Stimulated activated naive CD4-positive, alpha-beta T cell treated with Interleukin-2 at 50 U/mL for 16 hours (primary cell): ENCODE results near the gene CEACAM7.
"Not testable (repeated sequence)": the region's sequence is repeated elsewhere in the genome, so short reads cannot be mapped to it uniquely, and the experiment has no call there.

Experiments used
- DNase-seq: peaks from one replicate; lab custom pipeline; 2025; lab: John Stamatoyannopoulos, UW

Gene CEACAM7

DNA sequence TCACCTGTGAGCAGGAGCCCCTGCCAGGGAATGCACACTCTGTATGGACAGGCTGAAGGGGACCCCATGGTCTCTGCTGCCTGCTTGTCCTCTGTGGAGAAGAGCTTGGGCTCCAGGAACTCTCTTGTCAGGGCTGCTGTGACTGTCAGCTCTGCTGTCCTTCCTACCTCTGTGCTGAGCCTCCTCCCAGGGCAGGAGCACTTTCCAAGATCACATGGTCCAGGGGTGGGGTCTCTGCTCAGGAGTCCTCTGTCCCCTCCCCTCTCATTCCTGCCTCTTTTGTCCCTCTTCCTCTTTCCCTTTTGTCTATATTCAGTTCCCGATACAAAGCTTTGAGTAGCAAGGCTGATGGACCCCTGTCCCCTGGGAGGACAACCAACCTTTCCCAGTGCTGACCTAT, at the start of gene CEACAM7:
Gene CEACAM7, minus strand, starts transcription at position 173 of the 400 bp plus-strand sequence. Its CDS starts 105 bp downstream, at position 68.
- no peak for DNase-seq

DNA sequence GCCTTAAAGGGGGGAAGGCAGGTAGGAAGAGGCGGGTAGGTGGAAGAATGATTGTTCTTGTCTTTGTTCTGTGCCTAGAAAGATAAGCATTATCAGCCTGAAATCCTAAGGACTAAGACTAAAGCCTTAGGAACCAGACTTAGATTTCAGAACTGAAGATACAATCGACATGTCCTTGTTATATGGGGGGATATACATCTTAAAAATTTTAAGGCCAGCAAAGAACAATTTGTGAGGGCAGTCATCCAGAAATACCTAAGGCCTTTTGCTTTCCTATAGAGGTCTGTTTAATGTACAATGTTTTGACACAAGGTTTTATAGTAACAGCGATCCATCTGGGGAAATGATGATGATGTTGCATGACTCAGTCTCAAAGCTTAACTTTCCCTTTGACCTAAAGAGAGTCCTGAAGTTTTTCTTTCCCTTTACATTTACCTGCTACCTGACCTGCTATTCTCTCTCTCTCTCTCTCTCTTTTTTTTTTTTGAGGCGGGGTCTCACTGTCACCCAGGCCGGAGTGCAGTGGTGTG, 47.1 kb upstream of the CEACAM7 start:
- DNase-seq = no peak

DNA sequence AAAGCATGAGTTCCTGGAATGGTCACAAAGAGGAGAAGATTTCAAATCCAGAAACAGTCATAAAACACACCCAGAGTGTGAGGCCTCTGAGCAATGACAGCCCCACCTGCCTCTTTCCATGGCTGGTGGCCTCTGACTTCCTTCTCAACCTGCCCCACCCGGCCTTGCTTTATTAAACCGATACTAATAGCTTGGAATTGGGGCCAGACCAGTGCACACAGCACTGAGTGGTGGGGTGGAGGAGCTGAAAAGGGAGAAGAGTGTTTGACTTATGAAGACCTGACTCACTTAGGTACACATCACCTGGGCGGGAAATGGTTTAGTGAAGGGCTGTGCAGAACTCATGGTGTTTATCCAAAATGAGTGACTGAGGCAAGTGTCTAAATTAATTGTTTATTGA, 46.5 kb upstream of the CEACAM7 start:
- no peak for DNase-seq

GRCh38 chr19:41734156-41734555, 46.1 kb upstream of the CEACAM7 start:
- no peak for DNase-seq

DNA sequence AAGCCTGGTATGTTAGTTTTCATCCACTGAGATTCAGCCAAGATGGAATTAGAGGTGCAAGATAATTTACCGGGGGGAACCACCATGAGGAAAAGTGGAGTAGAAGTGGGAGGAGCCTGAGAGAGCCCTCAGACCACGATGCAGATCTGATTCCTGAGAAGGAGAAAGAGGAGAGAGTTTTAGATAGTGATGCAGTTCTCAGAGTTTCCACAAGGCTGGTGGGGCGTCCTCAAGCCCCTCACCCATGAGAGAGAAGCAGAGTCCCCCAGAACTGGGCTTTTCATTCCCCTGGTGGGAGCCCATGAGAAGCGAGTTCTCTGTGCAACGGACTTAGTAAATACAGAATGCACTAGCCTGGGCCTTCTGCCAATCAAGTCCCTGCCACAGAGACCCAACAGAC, 38.4 kb upstream of the CEACAM7 start:
- DNase-seq = no peak

DNA sequence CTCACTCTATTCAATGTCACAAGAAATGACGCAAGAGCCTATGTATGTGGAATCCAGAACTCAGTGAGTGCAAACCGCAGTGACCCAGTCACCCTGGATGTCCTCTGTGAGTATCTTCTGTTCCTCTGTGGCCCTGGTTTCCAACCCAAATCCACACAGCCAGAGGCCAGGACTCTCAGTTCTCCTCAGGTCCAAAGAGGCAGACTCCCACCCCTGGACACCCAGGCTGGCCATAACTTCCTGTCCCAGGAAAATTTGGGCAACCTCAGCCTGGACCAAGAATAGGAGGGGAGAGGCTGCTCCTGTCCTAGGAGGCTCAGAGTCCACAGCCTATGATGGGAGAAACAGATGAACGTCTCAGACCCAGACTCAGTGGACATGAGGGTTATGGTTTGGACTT, 32.0 kb upstream of the CEACAM7 start:
- DNase-seq = no peak

GRCh38 chr19:41718761-41719160, 30.7 kb upstream of the CEACAM7 start:
- DNase-seq = no peak

GRCh38 chr19:41714598-41714997, 26.5 kb upstream of the CEACAM7 start:
- no peak for DNase-seq

DNA sequence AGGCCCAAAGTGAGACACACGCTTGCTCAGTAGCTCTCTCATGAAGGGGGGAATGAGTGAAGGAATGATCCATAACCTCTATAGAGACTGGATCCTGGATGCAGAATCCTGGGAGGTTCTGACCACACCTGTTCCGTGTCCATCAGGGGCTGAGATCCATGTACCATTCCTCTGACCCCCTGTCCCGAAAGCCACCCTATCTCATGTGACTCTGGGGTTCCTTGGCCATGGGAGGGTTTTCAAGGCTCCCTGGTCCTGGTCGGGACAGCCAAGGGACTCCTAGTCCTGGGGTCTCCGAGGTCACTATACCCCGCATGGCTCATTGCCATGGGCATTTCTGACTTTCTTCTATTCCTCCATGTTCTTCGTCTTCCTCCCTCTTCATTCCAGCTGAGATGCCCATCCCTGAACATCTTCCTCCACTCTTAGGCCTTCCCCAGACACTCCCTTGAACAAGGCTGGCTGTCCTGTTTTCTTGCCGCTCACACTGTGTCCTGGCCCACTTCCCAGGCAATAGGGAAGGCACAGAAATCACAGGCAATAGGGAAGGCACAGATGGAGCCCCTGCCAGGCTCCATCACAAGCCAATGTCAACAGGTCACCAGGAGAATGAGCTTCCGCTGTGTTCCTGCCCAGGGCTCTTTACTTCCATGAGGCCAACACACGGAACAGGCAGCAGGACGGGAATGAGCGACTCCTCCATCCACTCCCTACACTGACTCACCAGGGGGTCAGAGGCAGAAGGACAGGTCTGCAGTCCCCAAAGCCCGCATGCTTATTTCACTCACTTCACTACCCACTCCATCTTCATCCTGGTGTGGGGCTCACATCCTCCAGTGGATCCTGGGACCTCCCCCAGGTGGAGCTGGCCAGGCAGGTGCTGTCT, 23.5 kb upstream of the CEACAM7 start:
- DNase-seq = no peak

DNA sequence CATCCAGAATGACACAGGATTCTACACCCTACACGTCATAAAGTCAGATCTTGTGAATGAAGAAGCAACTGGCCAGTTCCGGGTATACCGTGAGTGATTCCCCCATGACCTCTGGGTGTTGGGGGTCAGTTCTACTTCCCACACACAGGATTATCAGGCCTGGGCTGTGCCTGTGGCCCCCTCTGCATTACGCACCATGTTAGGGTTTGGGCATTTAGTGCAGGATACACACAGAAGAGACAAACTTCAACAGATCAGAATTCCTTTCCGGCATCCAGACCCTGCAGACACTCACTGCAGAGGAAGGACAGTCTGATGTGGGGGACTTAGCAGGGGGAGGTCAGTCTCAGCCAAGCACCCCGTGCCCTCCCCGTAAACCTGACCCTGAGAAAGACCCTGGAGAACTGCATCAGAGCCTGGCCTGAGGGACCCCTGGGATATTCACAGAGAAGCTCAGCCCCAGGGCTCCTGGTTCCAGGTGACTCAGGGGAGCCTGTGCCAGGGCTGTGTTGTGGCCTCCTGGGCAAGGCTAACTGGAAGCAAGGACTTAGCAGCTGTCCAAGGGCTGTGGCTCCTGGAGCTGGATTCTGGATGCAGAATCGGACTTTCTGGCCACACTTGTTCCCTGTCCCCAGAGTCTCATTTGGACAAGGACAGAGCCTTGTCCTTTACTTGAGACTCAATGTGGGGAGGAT, 22.0 kb upstream of the CEACAM7 start:
- DNase-seq = no peak

DNA sequence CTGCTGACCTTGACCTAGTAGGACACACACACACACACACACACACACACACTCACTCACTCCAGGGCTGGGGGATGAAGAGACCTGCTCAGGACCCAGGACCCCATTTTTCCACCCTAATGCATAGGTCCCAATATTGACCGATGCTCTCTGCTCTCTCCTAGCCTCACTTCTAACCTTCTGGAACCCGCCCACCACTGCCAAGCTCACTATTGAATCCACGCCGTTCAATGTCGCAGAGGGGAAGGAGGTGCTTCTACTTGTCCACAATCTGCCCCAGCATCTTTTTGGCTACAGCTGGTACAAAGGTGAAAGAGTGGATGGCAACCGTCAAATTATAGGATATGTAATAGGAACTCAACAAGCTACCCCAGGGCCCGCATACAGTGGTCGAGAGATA, 21.4 kb upstream of the CEACAM7 start:
- DNase-seq = not testable (repeated sequence)

GRCh38 chr19:41708481-41708880, 20.4 kb upstream of the CEACAM7 start, which contains the start of gene CEACAM5:
Gene CEACAM5, plus strand, starts transcription at chr19:41708626. Its CDS starts 106 bp downstream, at chr19:41708732.
- DNase-seq = no peak

DNA sequence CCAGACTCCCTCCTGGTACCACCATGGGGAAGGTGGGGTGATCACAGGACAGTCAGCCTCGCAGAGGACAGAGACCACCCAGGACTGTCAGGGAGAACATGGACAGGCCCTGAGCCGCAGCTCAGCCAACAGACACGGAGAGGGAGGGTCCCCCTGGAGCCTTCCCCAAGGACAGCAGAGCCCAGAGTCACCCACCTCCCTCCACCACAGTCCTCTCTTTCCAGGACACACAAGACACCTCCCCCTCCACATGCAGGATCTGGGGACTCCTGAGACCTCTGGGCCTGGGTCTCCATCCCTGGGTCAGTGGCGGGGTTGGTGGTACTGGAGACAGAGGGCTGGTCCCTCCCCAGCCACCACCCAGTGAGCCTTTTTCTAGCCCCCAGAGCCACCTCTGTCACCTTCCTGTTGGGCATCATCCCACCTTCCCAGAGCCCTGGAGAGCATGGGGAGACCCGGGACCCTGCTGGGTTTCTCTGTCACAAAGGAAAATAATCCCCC, 19.9 kb upstream of the CEACAM7 start:
- no peak for DNase-seq

DNA sequence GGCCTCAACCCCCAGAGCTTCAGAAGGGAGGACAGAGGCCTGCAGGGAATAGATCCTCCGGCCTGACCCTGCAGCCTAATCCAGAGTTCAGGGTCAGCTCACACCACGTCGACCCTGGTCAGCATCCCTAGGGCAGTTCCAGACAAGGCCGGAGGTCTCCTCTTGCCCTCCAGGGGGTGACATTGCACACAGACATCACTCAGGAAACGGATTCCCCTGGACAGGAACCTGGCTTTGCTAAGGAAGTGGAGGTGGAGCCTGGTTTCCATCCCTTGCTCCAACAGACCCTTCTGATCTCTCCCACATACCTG, 19.4 kb upstream of the CEACAM7 start:
- no peak for DNase-seq

- DNase-seq = peak; percentile 76
These were observed 18.9 kb upstream of the CEACAM7 start for GRCh38 chr19:41706741-41707501.

DNA sequence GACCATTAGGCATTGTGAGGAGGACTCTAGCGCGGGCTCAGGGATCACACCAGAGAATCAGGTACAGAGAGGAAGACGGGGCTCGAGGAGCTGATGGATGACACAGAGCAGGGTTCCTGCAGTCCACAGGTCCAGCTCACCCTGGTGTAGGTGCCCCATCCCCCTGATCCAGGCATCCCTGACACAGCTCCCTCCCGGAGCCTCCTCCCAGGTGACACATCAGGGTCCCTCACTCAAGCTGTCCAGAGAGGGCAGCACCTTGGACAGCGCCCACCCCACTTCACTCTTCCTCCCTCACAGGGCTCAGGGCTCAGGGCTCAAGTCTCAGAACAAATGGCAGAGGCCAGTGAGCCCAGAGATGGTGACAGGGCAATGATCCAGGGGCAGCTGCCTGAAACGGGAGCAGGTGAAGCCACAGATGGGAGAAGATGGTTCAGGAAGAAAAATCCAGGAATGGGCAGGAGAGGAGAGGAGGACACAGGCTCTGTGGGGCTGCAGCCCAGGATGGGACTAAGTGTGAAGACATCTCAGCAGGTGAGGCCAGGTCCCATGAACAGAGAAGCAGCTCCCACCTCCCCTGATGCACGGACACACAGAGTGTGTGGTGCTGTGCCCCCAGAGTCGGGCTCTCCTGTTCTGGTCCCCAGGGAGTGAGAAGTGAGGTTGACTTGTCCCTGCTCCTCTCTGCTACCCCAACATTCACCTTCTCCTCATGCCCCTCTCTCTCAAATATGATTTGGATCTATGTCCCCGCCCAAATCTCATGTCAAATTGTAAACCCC, 17.5 kb upstream of the CEACAM7 start:
- DNase-seq = no peak

GRCh38 chr19:41703602-41704293, 15.7 kb upstream of the CEACAM7 start:
- DNase-seq = no peak

DNA sequence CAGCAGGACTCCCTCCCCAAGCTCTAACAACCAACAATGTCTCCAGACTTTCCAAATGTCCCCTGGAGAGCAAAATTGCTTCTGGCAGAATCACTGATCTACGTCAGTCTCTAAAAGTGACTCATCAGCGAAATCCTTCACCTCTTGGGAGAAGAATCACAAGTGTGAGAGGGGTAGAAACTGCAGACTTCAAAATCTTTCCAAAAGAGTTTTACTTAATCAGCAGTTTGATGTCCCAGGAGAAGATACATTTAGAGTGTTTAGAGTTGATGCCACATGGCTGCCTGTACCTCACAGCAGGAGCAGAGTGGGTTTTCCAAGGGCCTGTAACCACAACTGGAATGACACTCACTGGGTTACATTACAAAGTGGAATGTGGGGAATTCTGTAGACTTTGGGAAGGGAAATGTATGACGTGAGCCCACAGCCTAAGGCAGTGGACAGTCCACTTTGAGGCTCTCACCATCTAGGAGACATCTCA, 14.1 kb upstream of the CEACAM7 start:
- DNase-seq = no peak

- no peak for DNase-seq
These were observed 13.5 kb upstream of the CEACAM7 start for GRCh38 chr19:41701401-41702075.
